A673 (cell line): Measurements from ENCODE around the gene EPHA4.
A peak's percentile ranks its signal among the peaks of the same experiment; 100 is the strongest.

Source experiments
- CTCF ChIP-seq: fragments of 300-800, 200-600 bp; sonication (generic); conservative IDR thresholded peaks from 2 replicates; pipeline ENCODE4 v1.5.1; 2017; ENCODE audit warnings: low read depth, mild to moderate bottlenecking, antibody characterized with exemption, low read length, moderate library complexity, mixed read lengths
- EZH2 ChIP-seq: fragments of 200-600 bp; sonication (generic); IDR thresholded peaks from 2 replicates; pipeline ENCODE4 v1.6.1; 2017; ENCODE audit warnings: borderline replicate concordance, low read depth, mild to moderate bottlenecking, mixed read lengths, antibody characterized with exemption, low read length; ENCODE audit not compliant: poor library complexity, severe bottlenecking

GRCh38 chr2:221478485-221478863 lies 93.6 kb downstream of the EPHA4 start:
- no peak for TF ChIP-seq EZH2
- 0 out of 2 replicates have a peak, but pooled peaks have one; percentile 12 for TF ChIP-seq CTCF
